Femur (tissue), 1 donor: ENCODE results near the gene YWHAQ.

ENCODE experiments used
- DNase-seq: peaks from one replicate; pipeline ENCODE4 v3.0.0-alpha.2; 2017

The YWHAQ gene

GRCh38 chr2:9654452-9655100, 23.8 kb upstream of the YWHAQ start:
- no peak for DNase-seq

GRCh38 chr2:9653485-9654271, 22.9 kb upstream of the YWHAQ start:
- no peak for DNase-seq

DNA sequence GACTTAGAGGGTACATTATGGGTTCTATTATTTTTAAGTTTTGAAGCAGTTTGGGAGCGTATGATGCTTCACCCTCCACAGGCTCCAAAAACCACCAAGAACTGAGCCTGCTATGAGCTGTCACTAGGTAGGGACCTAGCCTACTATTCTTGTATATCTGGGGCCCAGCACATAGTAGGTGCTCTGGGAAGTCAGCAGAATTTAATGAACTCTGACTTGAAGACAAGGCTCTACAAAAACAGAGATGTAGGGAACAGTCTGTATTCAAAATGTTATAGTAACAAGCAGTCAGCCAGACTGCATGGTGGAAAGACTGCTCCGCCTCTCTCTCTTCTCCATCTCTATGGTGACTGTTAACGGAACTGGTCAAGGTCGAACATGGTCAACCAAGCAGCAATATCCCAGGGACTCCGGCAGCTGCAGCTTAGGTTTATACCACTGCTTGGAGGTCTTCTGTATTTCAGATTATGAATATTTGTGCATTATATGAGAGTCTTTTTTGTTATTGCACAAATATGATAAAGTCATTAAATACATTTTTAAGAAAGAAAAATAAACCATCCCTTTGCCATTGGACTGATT, 22.2 kb upstream of the YWHAQ start:
- no peak for DNase-seq

DNA sequence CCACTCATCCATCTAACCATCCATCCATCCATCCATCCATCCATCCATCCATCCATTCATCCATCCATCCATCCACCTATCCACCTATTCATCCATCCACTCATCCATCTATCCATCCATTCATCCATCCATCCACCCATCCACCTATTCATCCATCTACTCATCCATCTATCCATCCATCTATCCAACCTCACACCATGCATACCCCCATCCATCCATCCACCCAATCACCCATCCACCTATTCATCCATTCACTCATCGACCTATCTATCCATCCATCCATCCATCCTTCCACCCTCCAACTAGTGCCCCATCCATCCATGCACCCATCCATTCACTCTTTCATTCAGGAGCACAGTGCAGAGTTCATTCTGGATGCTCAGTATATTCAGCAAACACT, 21.5 kb upstream of the YWHAQ start:
- no peak for DNase-seq

GRCh38 chr2:9650119-9650821, 19.5 kb upstream of the YWHAQ start:
- no peak for DNase-seq

GRCh38 chr2:9649261-9649660, 18.5 kb upstream of the YWHAQ start:
- no peak for DNase-seq

DNA sequence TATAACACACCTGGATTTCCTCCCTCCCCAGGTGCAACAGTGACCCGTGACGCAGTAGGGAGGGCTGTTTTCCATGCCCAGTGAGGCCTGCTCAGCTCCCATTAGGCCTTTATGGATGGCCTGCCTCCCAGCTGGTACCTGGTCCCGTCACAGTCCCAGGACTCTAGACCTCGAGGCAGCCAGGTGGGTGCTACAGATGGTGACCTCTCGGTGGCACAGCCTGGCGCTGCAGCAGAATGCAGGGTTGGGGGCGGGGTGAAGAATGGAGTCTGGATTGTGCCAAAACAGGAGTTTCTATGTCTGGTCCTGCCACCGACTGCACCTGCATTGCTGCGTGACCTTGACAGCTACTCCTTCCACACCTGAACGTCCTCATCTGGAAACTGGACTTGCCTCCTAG, 18.0 kb upstream of the YWHAQ start:
- DNase-seq = no peak

DNA sequence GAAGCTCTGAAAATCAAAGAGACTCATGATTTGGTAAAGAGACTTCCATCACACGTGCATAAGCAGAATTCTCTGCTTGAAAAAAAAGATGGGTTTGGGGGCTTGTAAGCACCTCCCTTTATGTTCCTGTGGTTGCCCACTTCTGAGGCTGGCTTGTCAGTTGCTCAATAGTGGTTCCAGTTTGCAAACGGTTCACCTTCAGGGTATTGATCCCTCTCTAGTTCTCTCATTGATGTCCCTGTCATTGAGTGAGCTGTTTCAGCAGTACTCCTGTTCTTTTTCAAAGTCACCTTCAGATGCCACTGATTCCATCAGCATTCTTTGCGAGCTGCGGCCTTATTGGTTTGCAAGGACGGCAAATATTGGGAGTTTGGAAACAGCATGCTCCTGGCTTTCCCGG, 17.1 kb upstream of the YWHAQ start:
- DNase-seq = no peak

GRCh38 chr2:9646196-9647030, 15.6 kb upstream of the YWHAQ start:
- no peak for DNase-seq

GRCh38 chr2:9644603-9645002, 13.8 kb upstream of the YWHAQ start:
- DNase-seq = no peak

DNA sequence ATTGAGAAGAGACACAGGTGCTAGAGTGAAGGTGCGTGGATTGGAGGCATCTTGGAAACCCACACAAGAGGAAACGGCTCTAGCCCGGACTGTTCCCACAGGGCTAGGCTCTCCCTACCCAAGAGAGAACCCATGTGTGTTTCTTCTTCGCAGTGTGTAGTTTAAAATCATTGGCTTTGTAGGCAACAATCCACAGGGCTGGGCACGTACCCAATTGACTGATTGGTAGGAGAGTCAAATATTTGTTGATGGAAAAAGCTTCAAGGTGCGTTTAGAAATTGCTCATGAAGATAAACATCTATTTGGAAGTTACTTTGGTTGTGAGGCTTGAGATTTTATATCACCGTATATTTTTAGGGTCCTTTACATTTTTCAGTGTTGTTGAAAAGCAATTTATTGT, 13.2 kb upstream of the YWHAQ start:
- DNase-seq = no peak

DNA sequence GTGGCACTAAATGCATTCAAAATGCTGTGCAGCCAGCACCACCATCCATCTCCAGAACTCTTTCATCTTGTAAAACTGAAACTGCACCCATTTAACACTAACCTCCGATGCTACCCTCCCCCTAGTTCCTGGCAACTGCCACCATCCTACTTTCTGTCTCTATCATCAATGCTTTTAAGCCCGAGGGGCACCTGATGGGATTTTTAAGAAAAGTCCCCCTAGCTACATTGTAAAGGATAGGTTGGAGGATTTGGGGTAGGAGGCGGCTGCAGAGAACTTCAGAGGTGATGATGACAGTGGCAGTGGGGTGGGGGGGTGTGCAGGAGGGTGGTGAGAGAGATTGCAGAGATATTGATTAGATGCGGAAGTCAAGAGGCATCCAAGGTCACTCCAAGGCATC, 10.8 kb upstream of the YWHAQ start:
- no peak for DNase-seq

DNA sequence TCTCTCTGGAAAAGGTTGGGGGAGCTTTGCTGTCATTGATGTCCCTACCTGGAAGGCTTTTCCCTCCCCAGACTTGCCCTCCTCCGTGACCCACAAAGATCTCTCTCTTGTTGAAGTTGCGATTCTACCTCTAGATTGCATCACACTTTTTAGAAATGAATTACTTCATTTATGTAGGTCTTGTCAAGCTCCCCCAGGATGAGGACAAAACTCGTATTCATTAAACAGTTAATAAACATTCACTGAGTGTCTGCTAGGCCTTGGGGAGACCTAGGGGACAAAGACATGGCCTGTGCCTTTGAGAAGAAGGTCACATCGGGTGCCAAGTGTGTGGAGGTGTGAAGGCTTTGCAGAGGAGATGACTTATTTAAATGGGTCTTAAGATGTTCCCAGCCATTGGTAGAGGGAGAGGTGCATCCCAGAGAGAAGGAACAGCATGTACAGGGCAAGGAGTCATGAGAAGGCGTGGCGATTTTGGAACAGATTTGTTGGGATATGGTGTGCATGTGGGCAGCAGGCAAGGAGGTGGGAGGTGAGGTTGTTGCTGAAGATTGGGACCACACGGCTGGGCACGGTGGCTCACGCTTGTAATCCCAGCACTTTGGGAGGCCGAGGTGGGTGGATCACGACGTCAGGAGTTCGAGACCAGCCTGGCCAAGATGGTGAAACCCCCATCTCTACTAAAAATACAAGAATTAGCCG, 9.8 kb upstream of the YWHAQ start:
- DNase-seq = no peak

GRCh38 chr2:9639740-9640343, 9.0 kb upstream of the YWHAQ start:
- no peak for DNase-seq

DNA sequence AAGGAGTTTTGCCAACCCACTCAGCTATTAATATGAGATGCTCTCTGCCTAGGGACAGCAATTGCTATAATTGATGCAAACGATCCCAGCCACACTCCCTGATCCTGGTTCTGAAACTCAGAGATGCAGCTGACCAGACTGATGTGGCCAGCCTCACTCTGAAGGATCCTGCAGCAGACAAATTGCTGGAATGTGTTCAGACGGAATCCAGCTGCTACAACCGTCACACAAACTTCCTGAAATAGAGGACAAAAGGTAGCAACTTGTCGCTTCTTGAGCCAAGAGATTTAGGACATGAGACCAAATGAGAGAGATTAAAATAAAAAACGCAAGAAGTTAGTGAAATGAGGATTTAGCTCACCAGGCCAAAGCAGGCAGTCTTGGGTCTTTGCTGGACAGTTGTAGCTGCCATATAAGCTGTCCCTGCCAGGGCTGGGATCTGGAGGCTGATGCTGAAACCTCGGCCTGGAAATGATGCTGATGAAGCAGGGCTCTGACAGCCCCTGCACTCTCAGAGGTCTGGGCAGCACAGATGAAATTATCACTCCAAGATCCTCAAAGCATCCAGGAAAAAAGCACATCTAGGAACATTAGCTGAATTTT, 8.3 kb upstream of the YWHAQ start:
- no peak for DNase-seq

- DNase-seq = peak; percentile 83
Observed at GRCh38 chr2:9638532-9638931, 7.7 kb upstream of the YWHAQ start.

GRCh38 chr2:9637330-9637729, 6.5 kb upstream of the YWHAQ start:
- no peak for DNase-seq

DNA sequence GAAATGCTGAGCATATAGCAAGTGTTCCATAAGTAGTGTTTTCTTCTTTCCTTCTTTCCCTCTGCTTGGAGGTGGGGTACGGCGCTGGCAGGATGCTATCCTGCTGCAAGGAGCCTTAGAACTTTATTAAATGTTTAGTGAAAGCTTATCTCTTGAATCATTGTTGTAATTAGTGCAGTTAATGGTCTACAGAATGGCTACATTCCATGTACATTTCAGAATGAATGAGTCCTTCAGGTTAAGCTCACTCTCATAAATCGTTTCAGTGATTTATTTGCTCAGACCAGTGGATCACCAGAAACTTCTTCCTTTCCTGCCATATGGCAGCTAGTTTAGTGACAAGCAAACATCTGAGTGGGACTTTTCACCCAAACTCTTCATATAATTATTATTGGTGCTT, 3.3 kb upstream of the YWHAQ start:
- DNase-seq = no peak

- DNase-seq = peak; percentile 71
Observed at GRCh38 chr2:9631878-9632700, 1.3 kb upstream of the YWHAQ start.

DNA sequence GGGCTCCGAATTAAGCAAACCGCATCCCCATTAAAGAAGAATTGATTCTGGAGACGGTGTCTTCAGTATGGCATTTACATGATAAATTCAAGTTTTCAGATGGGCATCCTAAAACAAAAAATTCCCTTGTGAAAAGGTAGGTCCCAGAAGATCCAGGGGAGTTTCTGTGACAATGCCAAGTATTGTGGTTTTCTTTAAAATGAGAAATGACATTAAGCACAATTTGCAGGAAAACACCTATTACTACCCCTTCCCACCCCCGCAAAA, 689 bp upstream of the YWHAQ start:
- DNase-seq = no peak
